ENCODE measurements around the gene EVI5. TPM values are rescaled to one million over a fixed set of nuclear protein-coding genes. Genes with fewer than 3 reads are reported as not detected.
A peak's percentile ranks its signal among the peaks of the same experiment; 100 is the strongest.

EVI5 gene
- total and polyA plus RNA-seq, 10 of the 15 experiments (the other 5 are each of a cell fraction or from before 2014, with no cell fraction given), result 0.27 to 6.8 (median 1.7) TPM

DNA sequence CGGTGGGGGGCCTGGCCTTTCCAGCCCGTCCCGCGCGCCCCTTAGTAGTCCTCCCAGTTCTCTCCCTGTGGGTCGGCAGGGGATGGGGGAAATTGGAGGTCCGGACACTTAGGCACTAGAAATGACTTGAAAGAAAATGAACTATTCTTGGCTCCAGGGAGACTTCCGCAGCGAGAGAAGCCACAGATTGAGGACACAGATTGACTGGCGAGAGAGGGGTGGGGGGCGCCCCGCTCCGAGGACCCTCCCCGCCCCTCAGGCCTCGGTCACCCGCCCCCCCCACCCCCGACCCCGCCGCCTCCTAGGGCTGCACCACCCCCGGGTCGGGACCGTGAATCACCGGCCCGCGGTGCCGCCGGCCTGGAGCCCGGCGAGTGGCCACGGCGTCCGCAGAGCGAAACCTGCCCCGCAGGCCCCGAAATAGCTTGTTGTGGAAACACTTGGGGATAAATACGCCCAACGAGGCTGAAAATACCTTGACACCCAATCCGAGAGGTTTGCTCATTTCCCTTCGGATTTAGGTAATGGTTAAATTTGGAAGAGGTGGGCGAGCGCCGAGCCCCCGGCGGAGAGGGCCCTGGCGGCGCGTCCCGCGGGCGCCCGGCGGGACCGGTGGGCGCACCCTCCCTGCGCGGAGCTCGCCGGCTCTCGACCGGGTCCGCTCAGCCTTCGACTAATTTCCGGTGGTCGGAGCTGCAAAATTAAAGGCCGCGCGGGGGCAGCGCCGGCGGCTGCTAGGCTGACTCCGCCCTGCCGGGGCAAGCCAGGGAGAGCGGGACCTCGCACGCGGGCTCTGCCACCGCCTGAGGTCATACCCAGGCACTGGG lies 298.4 kb downstream of the EVI5 start, which contains the start of gene GFI1 (continued):
- TF ChIP-seq ZNF24 (IDR thresholded peaks at IDR 0.05) (0 out of 2 replicates have a peak, but pooled peaks have one; percentile 19), MLLT1 (IDR thresholded peaks at IDR 0.05) (peak; percentile 27; the same call in 1 of the 2 replicates), RB1 (IDR thresholded peaks at IDR 0.05; ENCODE audit: borderline replicate concordance) (peak; percentile 52; the same call in 1 of the 2 replicates), ZNF622 (IDR thresholded peaks at IDR 0.05) (no peak), BACH1 (IDR thresholded peaks at IDR 0.05; ENCODE audit: borderline replicate concordance) (peak; percentile 62; the same call in 1 of the 2 replicates), HDAC2 (IDR thresholded peaks at IDR 0.05) (no peak), ZNF207 (IDR thresholded peaks at IDR 0.05; ENCODE audit: borderline replicate concordance) (peak; percentile 67; the same call in 1 of the 2 replicates), LARP7 (IDR thresholded peaks at IDR 0.05) (peak; percentile 76; the same call in 1 of the 2 replicates), JUND (IDR thresholded peaks at IDR 0.05; ENCODE audit: low read depth, low read length) (no peak), MEF2B (IDR thresholded peaks at IDR 0.05; ENCODE audit: partially characterized antibody, poor library complexity, severe bottlenecking) (peak; percentile 16), RELB (IDR thresholded peaks at IDR 0.05; ENCODE audit: low read depth) (no peak), KAT2A (conservative IDR thresholded peaks at IDR 0.05; ENCODE audit: control insufficient read depth, low read depth, low read length) (no peak)
- TF ChIP-seq, protein P1, sequence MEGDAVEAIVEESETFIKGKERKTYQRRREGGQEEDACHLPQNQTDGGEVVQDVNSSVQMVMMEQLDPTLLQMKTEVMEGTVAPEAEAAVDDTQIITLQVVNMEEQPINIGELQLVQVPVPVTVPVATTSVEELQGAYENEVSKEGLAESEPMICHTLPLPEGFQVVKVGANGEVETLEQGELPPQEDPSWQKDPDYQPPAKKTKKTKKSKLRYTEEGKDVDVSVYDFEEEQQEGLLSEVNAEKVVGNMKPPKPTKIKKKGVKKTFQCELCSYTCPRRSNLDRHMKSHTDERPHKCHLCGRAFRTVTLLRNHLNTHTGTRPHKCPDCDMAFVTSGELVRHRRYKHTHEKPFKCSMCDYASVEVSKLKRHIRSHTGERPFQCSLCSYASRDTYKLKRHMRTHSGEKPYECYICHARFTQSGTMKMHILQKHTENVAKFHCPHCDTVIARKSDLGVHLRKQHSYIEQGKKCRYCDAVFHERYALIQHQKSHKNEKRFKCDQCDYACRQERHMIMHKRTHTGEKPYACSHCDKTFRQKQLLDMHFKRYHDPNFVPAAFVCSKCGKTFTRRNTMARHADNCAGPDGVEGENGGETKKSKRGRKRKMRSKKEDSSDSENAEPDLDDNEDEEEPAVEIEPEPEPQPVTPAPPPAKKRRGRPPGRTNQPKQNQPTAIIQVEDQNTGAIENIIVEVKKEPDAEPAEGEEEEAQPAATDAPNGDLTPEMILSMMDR (IDR thresholded peaks at IDR 0.05 in 2 of 3, conservative IDR thresholded peaks at IDR 0.05 in 1 of 3; ENCODE audit: control insufficient read depth in 2 of 3, extremely low read depth in 1 of 3, insufficient read depth in 1 of 3, low read depth in 3 of 3, low read length in 3 of 3), result peak in 2 of 3 experiments; percentile 13 to 23; a peak in 1 of 6 replicates
- TF ChIP-seq, protein P2, sequence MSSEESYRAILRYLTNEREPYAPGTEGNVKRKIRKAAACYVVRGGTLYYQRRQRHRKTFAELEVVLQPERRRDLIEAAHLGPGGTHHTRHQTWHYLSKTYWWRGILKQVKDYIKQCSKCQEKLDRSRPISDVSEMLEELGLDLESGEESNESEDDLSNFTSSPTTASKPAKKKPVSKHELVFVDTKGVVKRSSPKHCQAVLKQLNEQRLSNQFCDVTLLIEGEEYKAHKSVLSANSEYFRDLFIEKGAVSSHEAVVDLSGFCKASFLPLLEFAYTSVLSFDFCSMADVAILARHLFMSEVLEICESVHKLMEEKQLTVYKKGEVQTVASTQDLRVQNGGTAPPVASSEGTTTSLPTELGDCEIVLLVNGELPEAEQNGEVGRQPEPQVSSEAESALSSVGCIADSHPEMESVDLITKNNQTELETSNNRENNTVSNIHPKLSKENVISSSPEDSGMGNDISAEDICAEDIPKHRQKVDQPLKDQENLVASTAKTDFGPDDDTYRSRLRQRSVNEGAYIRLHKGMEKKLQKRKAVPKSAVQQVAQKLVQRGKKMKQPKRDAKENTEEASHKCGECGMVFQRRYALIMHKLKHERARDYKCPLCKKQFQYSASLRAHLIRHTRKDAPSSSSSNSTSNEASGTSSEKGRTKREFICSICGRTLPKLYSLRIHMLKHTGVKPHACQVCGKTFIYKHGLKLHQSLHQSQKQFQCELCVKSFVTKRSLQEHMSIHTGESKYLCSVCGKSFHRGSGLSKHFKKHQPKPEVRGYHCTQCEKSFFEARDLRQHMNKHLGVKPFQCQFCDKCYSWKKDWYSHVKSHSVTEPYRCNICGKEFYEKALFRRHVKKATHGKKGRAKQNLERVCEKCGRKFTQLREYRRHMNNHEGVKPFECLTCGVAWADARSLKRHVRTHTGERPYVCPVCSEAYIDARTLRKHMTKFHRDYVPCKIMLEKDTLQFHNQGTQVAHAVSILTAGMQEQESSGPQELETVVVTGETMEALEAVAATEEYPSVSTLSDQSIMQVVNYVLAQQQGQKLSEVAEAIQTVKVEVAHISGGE (CRISPR knock-in tag; IDR thresholded peaks at IDR 0.05), result no peak
- TF ChIP-seq, protein P3, sequence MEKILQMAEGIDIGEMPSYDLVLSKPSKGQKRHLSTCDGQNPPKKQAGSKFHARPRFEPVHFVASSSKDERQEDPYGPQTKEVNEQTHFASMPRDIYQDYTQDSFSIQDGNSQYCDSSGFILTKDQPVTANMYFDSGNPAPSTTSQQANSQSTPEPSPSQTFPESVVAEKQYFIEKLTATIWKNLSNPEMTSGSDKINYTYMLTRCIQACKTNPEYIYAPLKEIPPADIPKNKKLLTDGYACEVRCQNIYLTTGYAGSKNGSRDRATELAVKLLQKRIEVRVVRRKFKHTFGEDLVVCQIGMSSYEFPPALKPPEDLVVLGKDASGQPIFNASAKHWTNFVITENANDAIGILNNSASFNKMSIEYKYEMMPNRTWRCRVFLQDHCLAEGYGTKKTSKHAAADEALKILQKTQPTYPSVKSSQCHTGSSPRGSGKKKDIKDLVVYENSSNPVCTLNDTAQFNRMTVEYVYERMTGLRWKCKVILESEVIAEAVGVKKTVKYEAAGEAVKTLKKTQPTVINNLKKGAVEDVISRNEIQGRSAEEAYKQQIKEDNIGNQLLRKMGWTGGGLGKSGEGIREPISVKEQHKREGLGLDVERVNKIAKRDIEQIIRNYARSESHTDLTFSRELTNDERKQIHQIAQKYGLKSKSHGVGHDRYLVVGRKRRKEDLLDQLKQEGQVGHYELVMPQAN (conservative IDR thresholded peaks at IDR 0.05), result peak; percentile 69
